GM13977 (cell line): Measurements from ENCODE around the gene SUCLG2.

Source experiments
- DNase-seq: peaks from one replicate; pipeline ENCODE4 v3.0.0; 2012; ENCODE audit warnings: low spot score
- in situ Hi-C: fragments of 300-500 bp; cut with MboI; formaldehyde crosslinking; loops from one replicate; pipeline ENCODE4 v1.12.0; 2022; ENCODE audit warnings: low sequenced_read_pairs, low pct_unique_long_range_greater_than_20kb, mixed read lengths, inconsistent platforms; ENCODE audit not compliant: unreplicated experiment
- TF ChIP-seq, protein P1 (sequence below): IDR thresholded peaks from 2 replicates; pipeline ENCODE4 v1.5.1; 2012; ENCODE audit warnings: mild to moderate bottlenecking, control low read depth; ENCODE audit not compliant: insufficient read depth; ENCODE audit errors: extremely low read depth, missing control alignments

SUCLG2 gene

DNA sequence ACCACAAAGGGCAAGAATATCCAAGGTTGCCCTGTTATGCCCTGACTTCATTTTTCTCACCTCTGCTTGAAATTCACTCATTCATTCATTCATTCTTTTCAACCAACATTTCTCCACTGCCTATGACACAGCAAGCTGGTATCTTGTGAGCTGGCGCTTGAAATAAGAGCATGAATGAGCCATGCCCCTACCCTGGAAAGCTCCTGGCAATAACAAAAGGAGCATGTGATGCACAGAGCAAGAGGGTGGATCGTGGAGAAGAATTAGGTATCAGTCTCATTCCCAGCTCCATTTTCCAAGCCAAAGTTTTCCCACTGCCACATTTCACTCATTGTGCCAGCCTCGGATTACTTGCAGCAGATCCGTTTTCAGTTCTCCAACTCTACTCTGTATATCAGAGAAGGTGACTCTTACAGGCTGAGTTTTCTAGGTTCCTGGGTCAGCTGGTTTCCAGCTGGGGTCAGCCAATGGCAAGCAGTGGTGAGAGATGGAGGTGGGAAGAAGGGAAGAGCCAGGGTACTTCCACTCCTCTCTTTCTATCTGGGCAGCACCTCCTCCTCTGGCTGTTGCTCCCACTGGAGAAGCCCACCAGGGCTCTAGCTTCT lies 144.8 kb downstream of the SUCLG2 start:
- in situ Hi-C loops = no loop called here
- TF ChIP-seq, protein P1, sequence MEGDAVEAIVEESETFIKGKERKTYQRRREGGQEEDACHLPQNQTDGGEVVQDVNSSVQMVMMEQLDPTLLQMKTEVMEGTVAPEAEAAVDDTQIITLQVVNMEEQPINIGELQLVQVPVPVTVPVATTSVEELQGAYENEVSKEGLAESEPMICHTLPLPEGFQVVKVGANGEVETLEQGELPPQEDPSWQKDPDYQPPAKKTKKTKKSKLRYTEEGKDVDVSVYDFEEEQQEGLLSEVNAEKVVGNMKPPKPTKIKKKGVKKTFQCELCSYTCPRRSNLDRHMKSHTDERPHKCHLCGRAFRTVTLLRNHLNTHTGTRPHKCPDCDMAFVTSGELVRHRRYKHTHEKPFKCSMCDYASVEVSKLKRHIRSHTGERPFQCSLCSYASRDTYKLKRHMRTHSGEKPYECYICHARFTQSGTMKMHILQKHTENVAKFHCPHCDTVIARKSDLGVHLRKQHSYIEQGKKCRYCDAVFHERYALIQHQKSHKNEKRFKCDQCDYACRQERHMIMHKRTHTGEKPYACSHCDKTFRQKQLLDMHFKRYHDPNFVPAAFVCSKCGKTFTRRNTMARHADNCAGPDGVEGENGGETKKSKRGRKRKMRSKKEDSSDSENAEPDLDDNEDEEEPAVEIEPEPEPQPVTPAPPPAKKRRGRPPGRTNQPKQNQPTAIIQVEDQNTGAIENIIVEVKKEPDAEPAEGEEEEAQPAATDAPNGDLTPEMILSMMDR = no peak
- no peak for DNase-seq

DNA sequence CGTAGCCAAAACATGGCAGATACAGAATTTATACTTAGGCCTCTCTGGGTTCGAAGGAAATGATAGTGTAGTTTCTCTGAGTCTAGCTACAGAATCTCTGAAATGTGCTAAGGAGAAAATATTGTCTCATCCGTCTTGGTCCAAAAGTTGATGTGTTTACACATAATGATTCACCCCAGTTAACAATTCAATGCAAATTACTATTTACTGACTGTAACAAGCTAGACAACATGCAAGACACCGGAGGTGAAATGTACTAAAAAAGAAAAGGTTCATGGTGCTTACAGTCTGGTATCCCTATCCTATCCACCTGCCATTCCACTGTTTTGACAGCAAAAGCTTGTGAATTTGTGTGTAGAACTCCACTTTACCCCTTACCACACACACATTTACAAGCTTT lies 146.8 kb downstream of the SUCLG2 start:
- in situ Hi-C loops = no loop called here
- no peak for DNase-seq
- TF ChIP-seq, protein P1 = no peak

DNA sequence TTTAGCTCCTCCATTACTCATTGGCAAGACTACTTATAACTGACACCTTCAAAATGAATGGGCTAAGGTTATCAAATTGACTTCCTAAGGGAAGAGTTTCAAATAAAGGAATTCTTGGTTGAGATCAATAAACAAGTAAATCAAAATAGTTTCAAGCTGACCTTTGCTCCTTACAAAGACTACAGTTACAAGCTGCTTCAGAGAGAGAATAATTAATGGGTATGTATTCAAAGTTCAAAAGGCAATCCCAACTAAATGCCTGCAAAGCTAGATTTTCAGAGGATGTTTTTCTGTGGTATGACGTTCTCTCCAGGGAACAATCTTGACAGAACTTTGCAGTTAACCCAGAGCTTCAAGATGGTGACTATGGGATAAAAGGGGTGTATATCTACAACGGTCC lies 153.7 kb downstream of the SUCLG2 start:
- DNase-seq = no peak
- in situ Hi-C loops = no loop called here
- TF ChIP-seq, protein P1 = no peak

DNA sequence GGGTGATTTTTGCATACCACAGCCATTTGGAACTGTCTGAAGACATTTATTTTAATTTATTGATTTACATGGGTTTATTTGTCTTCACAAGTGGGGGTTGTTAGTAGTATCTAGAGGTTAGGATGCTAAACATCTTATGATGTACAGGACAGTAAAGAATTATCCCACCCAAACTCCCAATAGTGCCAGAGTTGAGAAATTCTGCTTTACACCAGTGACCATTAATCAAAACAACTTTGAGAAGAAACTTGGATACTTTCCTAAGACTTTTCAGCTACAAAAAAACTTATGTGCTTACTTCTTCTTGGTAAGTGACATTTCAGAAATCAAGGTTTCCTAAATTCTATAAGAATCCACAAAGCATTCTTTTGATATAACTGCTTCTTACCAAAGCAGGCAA lies 156.7 kb downstream of the SUCLG2 start:
- TF ChIP-seq, protein P1 = no peak

DNA sequence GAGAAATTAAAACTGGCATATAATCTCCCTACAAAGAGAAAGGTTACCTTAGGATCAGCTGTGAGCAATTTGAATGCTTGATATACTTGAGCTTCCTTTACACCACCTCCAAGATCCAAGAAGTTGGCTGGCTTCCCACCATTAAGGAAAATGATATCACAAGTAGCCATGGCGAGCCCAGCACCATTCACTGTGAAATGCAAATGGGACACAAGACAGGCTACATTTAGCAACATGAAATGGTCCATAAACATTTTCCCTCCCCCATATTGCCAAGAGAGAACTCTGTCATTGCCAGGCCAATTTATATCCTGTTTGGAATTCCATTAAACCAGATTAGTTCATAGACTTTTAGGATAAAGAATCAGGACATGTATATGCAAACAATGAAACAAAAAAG lies 158.7 kb downstream of the SUCLG2 start:
- in situ Hi-C loops = no loop called here
- TF ChIP-seq, protein P1 = no peak
- DNase-seq = no peak

More for the DNA sequence above, 156.7 kb downstream of the SUCLG2 start:
- in situ Hi-C loops = no loop called here
- DNase-seq = no peak

DNA sequence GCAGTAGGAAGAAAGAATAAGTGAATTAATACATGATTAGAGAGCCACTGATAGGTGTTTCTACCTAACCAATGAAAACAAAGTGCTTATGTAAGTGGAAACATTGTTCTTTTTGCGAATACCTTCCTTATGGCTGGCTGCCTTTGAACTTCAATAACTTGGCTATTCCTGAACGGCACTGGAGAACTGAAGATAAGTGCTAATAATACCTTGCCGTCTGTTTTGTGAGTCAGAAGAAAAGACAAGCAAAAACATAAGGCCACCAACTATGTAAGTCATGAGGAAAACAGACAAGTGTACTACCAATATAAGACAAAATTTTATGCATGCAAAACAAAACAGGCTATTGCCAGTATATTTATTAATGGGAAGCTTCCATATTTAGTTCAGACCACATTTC lies 160.6 kb downstream of the SUCLG2 start:
- TF ChIP-seq, protein P1 = no peak
- no peak for DNase-seq
- in situ Hi-C loops = no loop called here
